Stimulated activated CD8-positive, alpha-beta memory T cell treated with anti-CD3 and anti-CD28 coated beads, Interleukin-15, amount 100 ng/mL, for 1 hour (primary cell): ENCODE results near the gene UVSSA.
"Not testable (repeated sequence)": the region's sequence is repeated elsewhere in the genome, so short reads cannot be mapped to it uniquely, and the experiment has no call there.

ENCODE experiments used
- DNase-seq: peaks from one replicate; pipeline ENCODE4 v3.0.0-alpha.2; 2020; ENCODE audit warnings: low read depth

The UVSSA gene

DNA sequence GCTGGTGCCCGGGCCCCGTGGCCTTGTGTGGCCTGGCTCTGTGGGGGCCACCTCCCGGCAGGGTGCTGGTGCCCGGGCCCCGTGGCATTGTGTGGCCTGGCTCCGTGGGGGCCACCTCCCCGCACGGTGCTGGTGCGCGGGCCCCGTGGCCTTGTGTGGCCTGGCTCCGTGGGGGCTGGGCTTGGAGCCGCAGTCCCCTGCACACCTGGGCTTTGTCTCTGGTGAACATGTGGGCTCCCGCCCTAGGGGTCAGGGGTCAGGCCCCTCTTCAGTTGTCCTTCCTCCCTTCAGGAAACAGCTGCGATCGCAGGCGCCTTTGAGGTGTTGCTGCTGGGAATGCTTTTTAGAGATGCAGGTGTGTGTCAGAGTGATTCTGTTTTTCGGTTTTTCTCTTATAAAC, 17.2 kb downstream of the UVSSA start:
- DNase-seq: no peak

DNA sequence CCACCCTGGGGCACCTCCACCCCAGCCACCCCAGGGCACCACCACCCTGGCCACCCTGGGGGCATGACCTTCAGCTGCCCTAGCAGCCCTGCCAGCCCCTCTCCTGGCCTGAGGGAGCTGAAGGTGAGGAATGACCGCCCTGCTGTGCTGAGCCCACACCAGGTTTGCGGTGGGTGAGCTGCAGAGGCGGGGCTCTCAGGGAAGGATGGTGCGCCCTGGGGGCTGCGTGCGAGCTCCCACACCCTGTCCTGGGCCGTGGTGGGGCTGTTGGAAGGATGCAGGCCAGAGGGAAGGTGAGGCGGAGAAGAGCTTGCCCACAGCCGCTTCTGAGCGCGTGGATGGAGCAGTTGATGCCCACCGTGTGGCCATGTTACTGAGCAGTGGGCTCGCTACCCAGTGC, 17.7 kb downstream of the UVSSA start:
- no peak for DNase-seq

DNA sequence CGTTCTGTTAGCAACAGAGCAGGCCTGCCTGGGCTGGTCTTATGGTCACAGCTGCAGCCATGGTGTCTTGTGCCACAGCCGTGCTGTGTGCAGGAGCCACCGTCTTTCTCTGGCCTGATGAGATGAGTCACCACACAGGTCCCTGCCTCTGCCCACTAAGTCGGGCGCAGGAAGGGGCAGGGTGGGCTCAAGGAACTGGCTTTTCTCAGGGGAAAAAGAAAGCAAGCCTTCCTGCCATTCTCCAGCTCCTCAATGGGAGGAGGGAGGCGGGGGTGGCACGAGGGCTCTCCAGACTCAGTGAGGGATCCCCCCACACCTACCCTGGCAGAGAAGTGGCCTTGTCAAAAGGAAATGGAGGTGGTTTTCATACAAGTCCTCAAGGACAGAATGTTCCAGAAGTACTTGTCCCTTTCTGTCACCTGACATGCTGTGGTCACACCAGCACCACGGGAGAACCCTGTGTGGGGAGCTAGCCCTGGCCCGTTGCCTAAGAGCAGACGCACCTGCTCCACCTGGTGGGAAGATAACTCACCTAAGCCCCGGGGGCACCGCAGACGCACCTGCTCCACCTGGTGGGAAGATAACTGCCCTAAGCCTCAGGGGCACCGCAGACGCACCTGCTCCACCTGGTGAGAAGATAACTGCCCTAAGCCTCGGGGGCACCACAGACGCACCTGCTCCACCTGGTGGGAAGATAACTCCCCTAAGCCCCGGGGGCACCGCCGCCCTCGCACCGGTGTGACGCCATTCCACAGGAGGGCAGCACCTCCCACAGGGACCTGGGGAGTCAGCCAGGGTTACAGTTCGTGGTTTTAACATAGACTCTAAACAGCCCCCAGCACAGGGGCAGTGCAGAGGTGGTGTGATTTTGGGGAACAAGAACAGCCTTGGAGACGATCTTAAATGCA, 18.5 kb downstream of the UVSSA start:
- DNase-seq: no peak

DNA sequence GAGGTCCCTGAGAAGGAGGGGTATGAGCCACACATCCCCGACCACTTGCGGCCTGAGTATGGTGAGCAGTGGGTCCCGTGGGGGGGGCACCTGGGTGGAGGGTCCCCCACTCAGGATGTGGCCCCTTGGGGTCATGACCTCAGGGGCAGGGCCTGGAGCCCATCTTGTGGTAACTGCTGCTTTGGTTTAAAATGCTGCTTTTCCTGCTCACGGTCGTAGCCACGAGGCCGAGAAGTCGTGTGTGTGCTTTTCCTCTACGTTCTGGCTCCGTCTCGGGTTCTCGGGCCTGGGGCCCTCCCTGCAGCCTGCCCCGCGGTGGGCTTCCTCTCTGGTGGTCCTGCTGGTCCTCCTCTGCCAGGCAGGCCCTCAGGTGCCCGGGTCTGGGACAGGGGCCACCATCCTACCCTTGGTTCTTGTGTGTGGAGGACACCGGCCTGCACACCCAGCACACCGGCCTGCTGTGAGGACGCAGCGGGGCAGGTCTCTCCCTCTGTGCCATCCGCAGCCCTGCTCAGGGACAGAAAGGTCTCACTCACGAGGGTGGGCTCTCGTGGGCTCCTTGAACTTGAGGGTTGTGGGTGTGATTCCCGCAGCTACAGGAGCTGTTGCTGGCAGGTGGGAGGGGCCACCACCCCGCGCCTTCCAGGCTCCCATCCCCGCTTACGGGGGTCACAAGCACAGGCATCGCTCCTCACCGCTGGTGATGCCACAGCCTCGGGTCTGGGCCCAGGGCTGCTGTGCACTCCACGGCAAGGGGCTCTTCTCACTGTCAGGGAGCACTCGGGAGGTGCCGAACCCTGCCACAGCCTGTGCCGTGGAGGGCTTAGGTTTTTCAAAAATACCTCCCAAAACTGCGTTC, 19.6 kb downstream of the UVSSA start:
- DNase-seq: no peak

DNA sequence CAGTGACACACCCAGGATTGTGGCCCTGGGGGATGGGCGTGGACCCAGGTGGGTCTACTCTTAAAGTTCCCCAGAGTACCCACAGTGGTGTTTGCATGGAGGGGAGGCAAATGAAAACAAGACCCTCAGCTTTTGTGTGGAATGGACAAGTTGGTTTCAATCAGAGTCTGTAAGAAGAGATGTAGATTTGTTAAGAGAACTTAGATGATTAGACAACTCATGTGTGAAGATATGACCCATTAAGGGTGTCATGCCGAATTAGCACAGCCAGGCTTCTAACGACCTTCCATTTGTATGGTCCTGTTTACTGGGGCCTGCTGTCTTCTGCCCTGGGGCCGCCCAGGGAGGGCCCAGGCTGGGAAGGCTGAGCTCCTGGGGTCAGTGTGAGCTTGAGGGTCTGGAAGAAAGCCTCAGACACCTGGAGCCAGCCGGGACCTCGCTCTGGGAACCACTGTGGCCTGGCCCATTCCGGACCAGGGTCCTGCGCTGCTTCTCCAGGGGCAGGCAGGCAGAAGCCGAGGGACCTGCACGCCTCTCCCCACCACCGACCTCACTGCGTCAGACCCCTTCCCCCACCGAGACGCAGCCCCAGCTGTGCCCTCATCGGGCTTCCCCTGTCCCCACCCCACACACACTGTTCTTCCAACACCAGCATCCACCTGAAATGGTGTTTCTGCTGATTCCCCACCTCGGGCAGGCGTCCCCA, 20.4 kb downstream of the UVSSA start:
- DNase-seq: no peak

DNA sequence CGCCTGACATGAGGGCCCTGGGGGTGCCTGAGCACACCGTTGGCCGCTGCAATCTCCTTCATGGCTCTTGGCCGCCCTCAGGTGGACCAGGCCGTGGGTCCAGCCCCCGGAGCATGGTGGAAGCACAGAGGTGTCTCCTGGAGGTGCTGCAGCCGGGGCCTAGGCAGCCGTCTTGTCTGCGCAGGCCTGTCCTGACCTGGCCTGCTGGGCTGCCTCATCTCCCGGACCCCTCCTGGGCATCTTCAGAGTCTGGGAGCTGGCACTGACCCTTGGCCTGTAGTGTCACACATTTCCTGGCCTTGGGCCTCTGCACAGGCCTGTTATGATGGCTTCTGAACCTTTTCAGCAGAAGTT, 20.9 kb downstream of the UVSSA start:
- DNase-seq: no peak

DNA sequence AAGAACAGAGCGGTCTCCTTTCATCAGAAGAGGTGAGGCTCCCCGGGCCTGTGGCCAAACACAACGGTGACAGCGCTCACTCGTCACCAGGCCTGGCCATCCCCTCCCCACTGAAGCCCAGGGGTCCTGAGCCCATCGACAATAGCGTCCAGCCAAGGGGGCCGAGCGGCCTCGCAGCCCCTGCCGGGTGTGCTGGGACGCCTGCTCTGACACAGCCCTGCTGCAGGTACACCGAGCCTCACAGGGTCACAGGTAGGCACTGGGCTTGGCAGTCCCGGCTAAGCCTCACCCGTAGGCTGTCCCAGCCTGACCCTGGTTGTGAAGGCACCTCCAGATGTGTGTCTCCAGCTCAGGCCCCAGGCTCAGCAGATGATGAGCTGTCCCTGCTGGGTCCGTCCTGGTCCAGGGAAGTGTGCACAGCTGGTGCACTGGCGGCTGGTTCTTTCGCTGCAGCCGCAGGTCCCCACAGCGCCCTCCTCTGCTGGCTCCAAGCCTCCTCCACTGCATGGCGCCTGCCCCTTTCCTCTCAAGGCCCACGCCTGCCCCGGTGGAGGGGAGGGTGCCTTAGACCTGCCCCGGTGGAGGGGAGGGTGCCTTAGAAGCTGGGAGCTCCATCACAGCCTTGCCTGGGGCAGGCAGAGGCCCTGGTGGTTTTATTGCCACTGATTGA, 21.5 kb downstream of the UVSSA start:
- no peak for DNase-seq

DNA sequence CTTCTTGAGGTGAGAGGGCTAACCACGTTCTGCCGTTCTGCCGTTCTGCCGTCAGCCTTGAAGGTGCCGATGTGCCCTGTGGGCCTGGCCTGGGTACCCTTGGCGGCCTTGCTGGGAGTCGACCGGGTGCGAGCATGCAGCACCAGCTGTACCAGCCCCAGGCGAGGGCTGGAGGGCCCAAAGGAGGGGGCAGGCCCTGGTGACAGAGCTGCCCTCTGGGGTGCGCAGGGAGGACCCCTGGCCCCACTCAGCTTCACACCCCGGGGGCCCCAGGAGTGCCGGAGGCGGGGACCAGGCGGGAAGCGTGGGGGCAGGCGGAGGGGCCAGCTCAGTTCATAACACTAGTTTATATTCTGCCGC, 22.1 kb downstream of the UVSSA start:
- no peak for DNase-seq

DNA sequence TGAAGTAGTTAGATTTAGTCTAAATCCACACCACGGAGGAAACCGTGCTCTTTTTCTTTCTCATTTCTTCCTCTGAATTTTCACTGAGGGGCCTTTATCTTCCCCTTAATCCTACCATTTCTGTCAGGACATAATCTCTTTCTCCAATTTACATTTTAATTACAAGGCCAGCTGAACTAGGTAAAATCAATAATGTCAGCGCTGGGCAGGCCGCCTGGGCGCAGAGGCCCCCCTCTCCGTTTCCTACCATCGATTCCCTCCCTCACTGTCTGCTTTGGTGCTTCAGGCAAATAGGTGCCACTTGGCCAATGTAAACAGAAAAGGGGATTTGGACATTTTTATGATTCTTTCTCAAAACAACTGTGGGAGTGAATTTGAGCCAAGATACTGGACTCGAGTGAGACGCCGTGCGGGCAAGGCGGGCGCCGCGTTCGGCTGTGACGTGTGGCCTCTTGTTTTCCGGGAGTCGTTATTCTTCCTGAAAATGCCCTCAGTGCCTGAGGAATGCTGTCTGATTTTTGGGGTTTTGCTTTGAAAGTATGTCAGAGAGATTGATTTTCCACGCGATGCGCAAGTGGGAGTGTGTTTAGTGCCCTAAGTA, 22.6 kb downstream of the UVSSA start:
- DNase-seq: no peak

DNA sequence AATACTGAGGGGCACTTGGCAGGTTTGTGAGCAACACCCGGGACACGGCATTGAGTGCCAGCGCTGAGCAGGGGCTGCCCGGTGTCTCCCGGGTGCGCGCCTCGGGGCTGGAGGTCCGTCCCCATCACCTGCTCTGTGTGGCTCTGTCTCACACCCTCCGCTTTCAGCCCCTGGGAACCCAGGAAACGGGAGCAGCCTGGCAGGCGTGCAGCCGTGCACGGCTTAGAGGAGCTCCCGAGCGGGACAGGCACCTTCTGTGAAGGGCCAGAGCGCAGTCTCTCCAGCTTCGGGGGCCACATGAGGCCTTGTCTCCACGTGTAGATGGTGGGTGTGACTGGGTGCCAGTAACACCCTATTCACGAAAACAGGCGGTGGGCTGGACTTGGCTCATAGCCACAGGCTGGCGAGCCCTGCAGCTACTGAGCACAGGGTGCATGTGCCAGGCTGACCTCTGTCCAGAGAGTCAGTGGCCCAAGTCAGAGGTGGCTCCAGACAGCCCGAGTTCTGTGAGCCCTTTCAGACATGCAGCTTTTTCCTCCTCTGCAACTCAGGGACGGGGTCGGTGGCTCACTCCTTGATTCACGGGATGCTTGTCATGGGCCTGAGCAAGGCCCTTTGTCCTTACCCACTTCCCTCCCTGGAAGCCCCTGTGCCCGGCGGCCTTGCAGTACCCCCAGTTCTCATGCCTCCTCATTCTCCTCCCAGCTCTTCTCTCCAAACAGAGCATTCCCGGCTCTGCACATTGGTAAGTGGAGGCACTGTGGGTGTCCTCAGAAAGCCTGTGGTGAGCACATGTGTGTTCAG, 23.5 kb downstream of the UVSSA start:
- no peak for DNase-seq

DNA sequence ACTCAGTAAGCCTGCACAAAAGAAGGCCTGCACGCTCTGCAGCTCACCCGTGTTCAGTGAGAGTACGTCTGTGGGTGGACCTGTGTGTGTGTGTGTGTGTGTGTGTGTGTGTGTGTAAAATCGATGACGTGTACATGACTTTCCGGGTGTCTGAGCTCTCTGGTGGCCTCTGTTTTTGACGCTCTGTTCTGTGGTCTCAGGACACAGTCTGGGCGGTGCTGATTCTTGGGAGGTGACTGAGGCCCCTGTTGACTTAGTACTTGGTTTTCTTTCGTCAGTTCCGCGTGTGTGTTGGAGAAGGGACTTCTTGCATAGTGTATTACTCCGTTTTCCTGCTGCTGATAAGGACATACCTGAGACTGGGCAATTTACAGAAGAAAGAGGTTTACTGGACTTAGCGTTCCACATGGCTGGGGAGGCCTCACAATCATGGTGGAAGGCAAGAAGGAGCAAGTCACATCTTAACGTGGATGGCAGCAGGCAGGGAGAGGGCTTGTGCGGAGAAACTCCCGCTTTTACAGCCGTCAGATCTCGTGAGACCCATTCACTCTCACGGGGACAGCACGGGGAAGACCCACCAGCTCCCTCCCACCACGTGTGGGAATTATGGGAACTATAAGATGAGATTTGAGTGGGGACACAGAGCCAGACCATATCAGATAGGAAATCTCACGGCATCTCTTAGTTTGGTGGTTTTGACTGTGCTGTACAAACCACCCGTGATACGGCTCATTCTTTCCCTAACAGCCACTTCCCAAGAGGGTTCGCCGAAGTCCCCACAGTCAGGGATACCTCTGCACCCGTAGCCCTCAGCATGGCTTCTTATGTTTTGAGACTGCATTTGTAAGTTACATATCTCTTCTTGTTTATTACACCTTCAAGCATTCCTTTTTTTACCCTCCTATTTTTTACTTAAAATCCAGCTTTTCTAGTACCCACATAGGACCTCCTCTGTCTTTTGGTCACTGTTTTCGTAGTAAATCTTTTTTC, 24.5 kb downstream of the UVSSA start:
- no peak for DNase-seq

DNA sequence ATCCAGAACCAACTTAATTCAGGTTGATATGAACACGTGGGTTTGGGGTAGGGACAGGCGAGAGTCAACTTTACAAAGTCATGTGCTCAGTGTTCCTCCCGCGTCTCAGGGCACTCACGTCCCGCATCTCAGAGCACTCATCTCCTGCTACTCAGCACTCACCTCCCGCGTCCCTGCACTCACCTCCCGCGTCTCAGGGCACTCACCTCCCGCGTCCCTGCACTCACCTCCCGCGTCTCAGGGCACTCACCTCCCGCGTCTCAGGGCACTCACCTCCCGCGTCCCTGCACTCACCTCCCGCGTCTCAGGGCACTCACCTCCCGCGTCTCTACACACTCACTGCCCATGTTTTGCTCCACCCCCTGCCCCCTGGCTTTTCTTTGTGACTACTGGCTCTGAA, 25.6 kb downstream of the UVSSA start:
- DNase-seq: not testable (repeated sequence)

DNA sequence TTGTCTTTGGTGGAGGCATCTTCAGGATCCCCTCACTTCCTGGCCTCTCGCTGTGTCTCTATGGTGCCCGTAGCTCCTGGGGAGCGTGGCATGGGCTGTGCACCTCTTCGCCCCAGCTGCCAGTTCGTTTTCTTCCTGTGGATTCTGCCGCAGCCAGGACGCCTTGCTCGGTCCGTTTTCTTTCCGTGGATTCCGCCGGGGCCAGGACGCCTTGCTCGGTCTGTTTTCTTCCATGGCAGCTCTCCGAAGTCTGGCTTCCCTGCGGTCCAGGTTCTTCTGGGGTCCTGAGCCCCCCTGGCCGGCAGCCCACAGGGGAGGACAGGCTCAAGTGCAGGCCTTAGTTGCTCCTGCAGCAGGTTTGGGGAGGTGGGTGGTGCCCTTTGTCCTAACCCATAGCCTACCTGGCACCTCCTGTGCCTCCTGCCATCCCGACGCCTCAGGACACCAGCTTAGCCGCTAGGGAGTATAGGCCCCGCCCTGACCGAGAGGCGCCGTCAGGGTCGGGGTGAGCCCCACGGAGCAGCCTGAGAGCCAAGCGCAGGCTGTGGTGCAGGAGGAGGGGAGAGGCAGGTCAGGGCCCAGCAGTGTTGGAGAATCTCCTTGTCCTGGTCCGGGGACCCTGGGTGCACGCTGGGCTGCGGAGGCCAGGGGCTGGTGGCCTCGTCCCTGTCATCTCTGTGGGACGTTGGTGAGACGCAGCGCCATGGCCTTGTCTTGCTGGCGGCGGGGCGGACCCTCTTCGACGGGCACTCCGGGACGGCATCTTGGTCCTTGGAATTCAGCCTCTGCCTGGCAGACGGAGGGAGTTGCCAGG, 27.1 kb downstream of the UVSSA start:
- DNase-seq: no peak

DNA sequence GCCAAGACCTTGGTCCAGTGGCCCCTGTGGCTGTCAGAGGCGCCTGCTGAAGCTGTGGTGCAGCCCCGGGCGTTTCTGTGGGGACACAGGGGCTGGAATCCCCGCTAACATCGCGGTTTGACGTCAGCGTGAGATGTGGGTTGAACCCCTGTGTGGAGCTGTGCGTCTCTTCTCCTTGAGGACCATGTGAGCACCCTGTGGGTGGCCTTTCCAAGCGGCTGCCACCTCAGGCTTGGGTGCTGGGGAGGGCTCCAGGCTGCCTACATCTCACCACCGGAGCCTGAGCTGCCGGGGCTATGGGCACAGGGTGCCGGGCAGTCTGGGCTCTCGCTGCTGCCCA, 27.7 kb downstream of the UVSSA start:
- no peak for DNase-seq

DNA sequence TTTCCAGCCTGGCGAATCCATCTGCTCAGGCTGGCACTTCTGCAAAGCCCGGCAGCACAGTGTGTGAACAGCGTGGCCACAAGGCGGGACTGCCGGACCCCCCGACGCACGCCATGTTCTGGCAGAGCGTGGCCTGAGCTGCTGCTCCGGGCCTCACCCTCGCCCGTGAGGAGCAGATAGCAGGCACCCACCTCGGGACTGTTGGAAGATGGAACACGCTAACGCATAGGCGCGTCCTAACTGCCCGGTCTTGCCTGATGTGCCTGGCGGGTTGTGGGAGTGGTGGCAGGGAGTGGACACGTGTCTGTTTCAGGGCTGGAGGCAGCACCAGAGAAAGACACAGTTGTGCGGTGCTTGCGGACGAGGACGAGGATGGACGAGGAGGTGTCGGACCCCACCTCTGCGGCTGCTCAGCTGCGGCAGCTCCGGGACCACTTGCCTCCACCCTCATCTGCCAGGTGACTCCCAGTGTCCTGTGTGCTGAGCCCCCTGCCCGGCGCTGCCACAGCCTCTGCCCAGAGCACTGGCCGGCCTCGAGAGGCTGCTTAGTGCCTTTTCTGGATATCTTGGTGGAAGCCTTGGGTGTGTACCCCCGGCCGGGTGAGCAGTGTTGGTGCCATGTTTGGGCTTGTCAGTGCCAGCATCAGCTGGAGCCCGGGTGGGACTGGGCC, 28.2 kb downstream of the UVSSA start:
- DNase-seq: no peak

DNA sequence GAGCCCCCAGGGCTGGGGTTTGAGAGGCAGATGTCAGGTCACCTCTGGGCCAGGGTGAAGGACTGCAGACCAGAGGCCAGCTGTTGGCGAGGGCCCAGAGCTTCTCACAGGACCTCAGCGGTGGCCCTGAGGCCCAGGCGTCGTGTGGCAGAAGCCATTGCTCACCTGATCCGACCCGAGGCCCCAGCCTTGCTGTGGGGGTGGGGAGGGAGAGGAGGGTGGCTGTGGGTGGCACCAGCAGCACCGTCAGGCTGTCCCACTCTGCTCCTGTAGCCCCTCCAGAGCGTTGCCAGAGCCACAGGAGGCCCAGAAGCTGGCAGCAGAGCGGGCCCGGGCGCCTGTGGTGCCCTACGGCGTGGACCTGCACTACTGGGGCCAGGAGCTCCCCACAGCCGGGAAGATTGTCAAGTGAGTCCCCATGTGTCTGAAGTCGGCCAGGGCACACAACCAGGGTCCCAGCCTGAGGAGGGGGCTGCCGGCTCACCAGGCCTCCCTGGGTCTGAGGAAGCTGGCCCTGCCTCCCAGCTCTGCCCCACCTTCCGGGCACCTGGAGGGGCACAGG, 28.8 kb downstream of the UVSSA start:
- DNase-seq: no peak

DNA sequence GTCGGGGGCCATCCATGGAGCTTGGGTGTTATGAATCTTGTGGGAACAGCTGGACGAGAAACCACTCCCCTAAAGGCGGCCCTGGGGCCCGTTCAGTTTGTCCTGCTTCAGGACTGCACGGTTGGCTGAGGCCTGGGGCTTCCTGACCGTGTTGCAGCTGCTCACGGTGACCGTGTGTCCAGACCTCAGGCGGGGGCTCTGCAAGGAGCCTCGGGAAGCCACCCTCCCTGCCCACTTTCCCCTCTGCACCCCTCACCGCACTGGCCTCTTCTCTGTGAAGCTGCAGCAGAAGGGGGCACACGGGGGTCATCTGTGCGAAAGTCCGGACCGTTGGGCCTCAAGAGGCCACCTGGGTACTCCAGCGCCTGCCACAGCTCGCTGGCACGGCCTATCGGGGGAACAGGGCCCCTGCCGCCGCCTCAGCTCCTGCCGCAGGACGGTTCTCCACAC, 29.4 kb downstream of the UVSSA start:
- DNase-seq: no peak
